Immature natural killer cell (primary cell): ENCODE measurements around the gene SVOPL. TPM values are rescaled to one million over a fixed set of nuclear protein-coding genes. Genes with fewer than 3 reads are reported as not detected.
"Not testable (repeated sequence)": the region's sequence is repeated elsewhere in the genome, so short reads cannot be mapped to it uniquely, and the experiment has no call there.

ENCODE experiments used
- DNase-seq, 3 donors: peaks; one replicate each; pipeline ENCODE4 v3.0.0; 2022; ENCODE audit warnings: mixed read lengths in 1 of 3
- H3K27ac Mint-ChIP-seq, 6 donors: one replicate each; pipeline ENCODE4 v1.8.0; 2020; ENCODE audit warnings: mixed read lengths in 6 of 6, mild to moderate bottlenecking in 5 of 6, inconsistent platforms in 4 of 6, moderate library complexity in 3 of 6
- H3K27me3 Mint-ChIP-seq, 3 donors: one replicate each; pipeline ENCODE4 v1.8.0; 2020 to 2021; ENCODE audit warnings: low read depth in 3 of 3, mild to moderate bottlenecking in 3 of 3, mixed read lengths in 3 of 3, moderate library complexity in 3 of 3, inconsistent platforms in 1 of 3
- H3K36me3 Mint-ChIP-seq, 3 donors: one replicate each; pipeline ENCODE4 v1.8.0; 2020; ENCODE audit warnings: mixed read lengths in 3 of 3, inconsistent platforms in 2 of 3, mild to moderate bottlenecking in 2 of 3
- H3K4me1 Mint-ChIP-seq, 2 donors: one replicate each; pipeline ENCODE4 v1.8.0; 2020; ENCODE audit warnings: inconsistent platforms in 2 of 2, mild to moderate bottlenecking in 2 of 2, mixed read lengths in 2 of 2, moderate library complexity in 1 of 2
- H3K4me3 Mint-ChIP-seq, 5 donors: one replicate each; pipeline ENCODE4 v1.8.0; 2020; ENCODE audit warnings: mild to moderate bottlenecking in 5 of 5, mixed read lengths in 5 of 5, inconsistent platforms in 3 of 5, moderate library complexity in 3 of 5
- H3K9me3 Mint-ChIP-seq, 6 donors: one replicate each; pipeline ENCODE4 v1.8.0; 2020; ENCODE audit warnings: mild to moderate bottlenecking in 6 of 6, mixed read lengths in 6 of 6, inconsistent platforms in 4 of 6, moderate library complexity in 3 of 6
- polyA plus RNA-seq, 3 donors: library from polyadenylated mRNA; unstranded; fragments of 300-500 nt; fragmentation: Illumina TruSeq; gene quantifications; one replicate each; pipeline ENCODE4 v1.2.3, GENCODE V29; 2021

The SVOPL gene
- polyA plus RNA-seq, 3 donors from 2014 or later: 0.64 to 0.74 TPM; not detected in 1

DNA sequence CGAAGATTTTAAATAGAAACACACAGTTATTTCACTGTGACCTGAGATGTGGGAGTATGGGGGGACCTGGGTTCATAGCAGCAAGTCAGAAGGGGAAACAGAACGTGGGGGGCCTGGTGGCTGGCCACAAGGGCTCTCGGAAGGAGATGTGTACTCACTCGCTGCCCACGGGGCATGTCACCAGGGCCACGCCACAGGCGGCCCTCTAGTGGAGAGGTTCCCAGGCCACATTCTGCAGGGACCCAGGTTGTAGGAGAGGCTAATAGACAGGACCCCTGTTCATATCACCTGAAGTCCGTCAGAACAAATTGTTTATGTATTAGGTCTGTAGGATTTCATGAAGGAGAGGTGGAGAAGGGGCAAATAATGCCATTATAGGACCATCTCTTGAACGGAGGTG, 25.1 kb upstream of the SVOPL start:
- DNase-seq: no peak
- Mint-ChIP-seq H3K4me3 (no peak overlapping the region), H3K36me3 (no peaks in the 10 kb centered on the region), H3K27ac (no peak overlapping the region), H3K9me3 (no peaks in the 10 kb centered on the region), H3K27me3 (peaks cover 0 to 2% (median 0%) of the 10 kb centered on the region in 3 donors), H3K4me1 (no peaks in the 10 kb centered on the region)

DNA sequence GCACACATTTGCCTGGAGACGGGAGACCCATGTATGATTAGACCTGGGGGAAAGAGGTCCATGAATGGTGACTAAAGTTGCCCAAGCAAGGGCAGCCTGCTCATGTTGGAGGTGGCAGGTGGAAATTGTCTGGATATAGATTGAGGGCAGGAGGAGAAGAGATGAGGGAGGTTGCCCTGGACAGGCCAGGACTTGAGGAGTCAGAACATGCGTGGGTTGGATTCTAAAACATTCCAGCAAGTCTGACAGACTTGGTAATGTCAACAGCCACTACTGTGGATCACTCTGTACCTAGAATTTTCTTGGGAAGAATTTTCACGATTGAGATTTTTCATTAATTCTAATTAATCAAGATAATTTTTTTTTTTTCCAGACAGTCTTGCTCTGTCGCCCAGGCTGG, 19.1 kb upstream of the SVOPL start:
- H3K4me3 Mint-ChIP-seq: no peak overlapping the region
- H3K27ac Mint-ChIP-seq: peak overlapping the region in 1 of 6 donors; percentile 73
- peaks cover 5 to 10% (median 9%) of the 10 kb centered on the region in 3 donors for H3K27me3 Mint-ChIP-seq
- H3K36me3 Mint-ChIP-seq: no peaks in the 10 kb centered on the region
- peaks cover 12 to 15% of the 10 kb centered on the region in 2 donors for H3K4me1 Mint-ChIP-seq
- peaks cover 0 to 1% (median 0%) of the 10 kb centered on the region in 6 donors for H3K9me3 Mint-ChIP-seq
- no peak for DNase-seq

DNA sequence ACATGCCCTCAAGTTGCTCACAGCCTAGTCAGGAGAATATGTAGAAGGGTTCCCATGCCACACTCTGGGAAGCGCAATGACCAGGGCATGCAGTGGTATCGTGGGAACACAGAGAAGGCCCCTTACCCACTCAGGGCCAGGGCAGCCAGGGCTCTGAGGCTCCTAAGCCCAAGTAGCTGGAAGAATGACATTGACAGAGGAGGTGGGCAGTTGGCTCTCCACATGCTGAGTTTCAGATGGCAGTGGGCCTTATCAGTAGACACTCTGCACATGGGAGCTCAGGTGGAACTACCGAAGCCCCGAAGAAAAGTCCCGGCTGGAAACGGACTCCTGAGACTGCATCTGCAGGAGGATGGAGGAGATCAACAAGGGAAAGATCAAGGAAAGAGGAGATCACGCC, 15.7 kb upstream of the SVOPL start:
- no peaks in the 10 kb centered on the region for H3K36me3 Mint-ChIP-seq
- H3K9me3 Mint-ChIP-seq: peaks cover 0 to 3% (median 0%) of the 10 kb centered on the region in 6 donors
- peak overlapping the region in 1 of 6 donors; percentile 1 for H3K27ac Mint-ChIP-seq
- H3K4me1 Mint-ChIP-seq: peaks cover 12 to 15% of the 10 kb centered on the region in 2 donors
- peak overlapping the region in 2 of 5 donors; percentile 53 to 62 for H3K4me3 Mint-ChIP-seq
- peaks cover 5 to 10% (median 7%) of the 10 kb centered on the region in 3 donors for H3K27me3 Mint-ChIP-seq
- DNase-seq: no peak

DNA sequence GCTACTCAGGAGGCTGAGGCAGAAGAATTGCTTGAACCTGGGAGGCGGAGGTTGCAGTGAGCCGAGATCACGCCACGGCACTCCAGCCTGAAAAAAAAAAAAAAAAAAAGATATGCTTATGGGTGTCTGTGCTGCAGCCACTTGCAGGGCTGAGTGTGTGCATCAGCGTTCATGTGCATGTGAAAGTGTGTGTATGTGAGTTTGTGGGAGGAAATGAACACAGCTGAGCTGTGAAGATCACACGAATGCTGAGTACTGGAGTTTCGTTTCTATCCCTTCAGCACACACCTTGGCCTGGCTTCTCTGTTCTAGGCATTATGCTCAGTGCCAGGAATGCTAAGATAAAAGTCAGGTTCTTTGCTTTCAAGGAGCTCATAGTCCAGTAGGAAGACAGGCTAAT, 12.0 kb upstream of the SVOPL start:
- Mint-ChIP-seq H3K27ac (no peak overlapping the region), H3K27me3 (peaks cover 2 to 6% (median 5%) of the 10 kb centered on the region in 3 donors)

DNA sequence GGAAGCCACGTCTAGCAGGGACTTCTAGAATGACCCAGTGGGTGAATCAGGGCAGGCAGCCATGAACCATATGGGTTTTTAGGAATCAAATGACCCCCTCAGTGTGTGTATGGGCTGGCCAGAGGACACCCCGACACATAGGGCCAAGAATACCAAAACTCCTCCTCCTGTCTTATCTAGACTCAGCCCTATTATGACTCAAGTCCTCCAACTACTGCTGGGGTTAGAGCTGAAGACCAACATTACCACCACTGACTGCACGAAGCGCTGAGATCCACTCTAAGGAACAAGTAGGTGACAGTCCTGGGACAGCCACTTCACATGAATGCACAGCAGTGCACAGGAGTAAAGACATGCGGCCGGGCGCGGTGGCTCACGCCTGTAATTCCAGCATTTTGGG, 11.5 kb upstream of the SVOPL start:
- no peaks in the 10 kb centered on the region for H3K36me3 Mint-ChIP-seq
- DNase-seq: no peak
- peaks cover 5 to 7% of the 10 kb centered on the region in 2 donors for H3K4me1 Mint-ChIP-seq
- H3K27ac Mint-ChIP-seq: no peak overlapping the region
- peaks cover 0 to 5% (median 1%) of the 10 kb centered on the region in 3 donors for H3K27me3 Mint-ChIP-seq
- no peak overlapping the region for H3K4me3 Mint-ChIP-seq
- peaks cover 0 to 3% (median 0%) of the 10 kb centered on the region in 6 donors for H3K9me3 Mint-ChIP-seq

More for the DNA sequence above, 12.0 kb upstream of the SVOPL start:
- H3K36me3 Mint-ChIP-seq: no peaks in the 10 kb centered on the region
- H3K4me3 Mint-ChIP-seq: no peak overlapping the region
- H3K9me3 Mint-ChIP-seq: peaks cover 0 to 3% (median 0%) of the 10 kb centered on the region in 6 donors
- DNase-seq: no peak
- peaks cover 11 to 12% of the 10 kb centered on the region in 2 donors for H3K4me1 Mint-ChIP-seq

DNA sequence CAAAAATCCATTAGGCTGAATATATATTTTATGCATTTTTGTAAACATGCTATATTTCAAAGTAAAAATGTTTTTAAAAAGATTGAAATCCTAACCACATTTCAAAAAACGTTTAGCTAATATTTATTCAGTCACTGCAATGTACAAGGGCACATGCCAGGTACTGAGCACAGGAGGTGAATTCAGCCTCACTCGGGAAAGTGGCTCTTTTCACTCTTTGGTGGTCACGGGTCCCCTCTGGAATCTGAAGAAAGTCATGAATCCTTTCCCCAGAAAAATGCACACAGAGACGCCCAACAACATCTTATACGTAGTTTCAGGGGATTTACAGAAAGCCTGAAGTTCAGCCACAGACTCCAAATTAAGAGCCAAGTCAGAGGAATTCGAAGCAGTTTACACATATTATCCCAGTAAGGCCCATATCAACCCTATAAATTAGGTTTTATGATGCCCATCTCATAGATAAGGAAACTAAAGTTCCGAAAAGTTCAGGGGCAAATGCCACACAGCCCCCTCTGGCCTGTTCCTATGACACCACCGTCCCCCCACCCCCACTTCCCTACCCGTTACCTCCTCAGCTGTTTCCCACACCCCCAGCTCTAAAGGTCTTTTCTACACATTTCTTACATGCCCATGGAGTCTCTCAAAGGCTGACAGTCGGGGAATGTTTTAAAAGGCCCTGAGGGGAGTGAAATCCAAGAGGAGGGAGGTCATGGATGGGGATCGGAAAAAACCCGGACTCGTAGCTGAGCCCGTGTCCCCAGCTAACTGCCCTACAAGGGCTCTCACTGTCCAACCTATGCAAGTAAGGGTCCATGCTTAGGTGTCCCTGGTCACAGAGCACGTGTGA, 9.6 kb upstream of the SVOPL start:
- Mint-ChIP-seq H3K4me1 (no peaks in the 10 kb centered on the region), H3K4me3 (no peak overlapping the region), H3K27me3 (peaks cover 0 to 5% (median 0%) of the 10 kb centered on the region in 3 donors), H3K36me3 (no peaks in the 10 kb centered on the region), H3K9me3 (peaks cover 0 to 1% (median 0%) of the 10 kb centered on the region in 6 donors), H3K27ac (no peak overlapping the region)
- no peak for DNase-seq

DNA sequence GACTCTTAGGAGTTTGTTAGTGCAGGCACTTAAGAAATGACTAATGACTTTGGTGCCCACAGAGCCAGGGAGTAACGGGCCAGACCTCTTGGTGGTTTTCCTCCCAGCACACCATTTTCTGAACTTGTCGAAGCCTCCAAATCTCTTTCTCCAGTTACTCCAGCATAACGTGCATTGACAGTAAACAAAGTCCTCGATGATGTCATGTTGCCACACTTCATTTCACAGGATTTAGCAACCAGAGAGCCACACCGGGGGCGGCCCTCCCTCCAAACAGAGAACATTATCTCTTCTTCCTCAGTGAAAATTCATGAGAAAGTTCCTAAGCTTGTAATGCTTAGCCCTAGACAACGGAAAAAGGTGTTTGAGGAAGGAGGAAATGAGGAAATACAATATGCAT, 4.0 kb upstream of the SVOPL start:
- H3K4me1 Mint-ChIP-seq: no peaks in the 10 kb centered on the region
- H3K9me3 Mint-ChIP-seq: no peaks in the 10 kb centered on the region
- peaks cover 0 to 5% (median 0%) of the 10 kb centered on the region in 3 donors for H3K27me3 Mint-ChIP-seq
- H3K36me3 Mint-ChIP-seq: no peaks in the 10 kb centered on the region
- H3K27ac Mint-ChIP-seq: no peak overlapping the region
- H3K4me3 Mint-ChIP-seq: no peak overlapping the region
- DNase-seq: no peak

DNA sequence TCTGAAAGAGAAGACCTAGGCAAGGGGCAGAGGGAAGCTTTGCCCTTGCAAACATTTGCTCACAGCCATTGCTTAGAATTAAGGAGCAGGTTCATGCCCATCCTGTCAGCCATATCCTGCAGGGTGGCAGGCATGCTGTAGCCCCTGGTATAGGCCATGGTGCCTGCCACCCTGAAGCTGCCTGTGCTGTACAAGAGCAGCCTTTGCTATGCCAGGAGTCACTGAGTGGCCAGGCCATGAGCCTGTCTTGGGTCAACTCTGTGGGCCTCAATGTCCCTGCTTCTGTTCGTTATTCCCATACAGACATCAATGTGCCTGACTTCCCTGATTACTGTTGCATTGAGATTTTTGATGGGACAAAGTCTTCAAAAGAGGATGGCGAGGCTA, 368 bp upstream of the SVOPL start:
- Mint-ChIP-seq H3K27ac (no peak overlapping the region), H3K9me3 (no peaks in the 10 kb centered on the region), H3K36me3 (no peaks in the 10 kb centered on the region), H3K27me3 (peaks cover 2 to 3% (median 2%) of the 10 kb centered on the region in 3 donors), H3K4me3 (no peak overlapping the region), H3K4me1 (no peaks in the 10 kb centered on the region)
- no peak for DNase-seq

DNA sequence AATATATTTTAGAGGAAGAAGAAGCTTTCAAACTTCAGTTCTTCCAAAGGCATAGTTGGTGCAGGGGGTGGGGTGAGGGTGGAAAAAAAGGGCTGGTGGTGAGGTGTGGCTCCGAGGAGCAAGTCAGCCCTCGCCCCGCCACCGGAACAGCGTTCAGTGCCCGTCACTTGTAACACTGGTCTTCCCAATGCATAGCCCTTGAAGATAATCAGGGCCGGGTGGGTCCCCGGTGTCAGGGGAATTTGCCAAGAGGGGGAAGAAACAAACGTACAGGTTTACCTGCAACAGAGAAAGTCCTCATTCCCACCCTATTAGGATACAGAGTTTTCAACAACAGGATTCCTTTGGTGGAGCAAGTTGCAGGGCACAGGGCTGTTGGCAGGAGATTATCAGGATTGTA, 1.5 kb downstream of the SVOPL start:
- Mint-ChIP-seq H3K4me1 (no peaks in the 10 kb centered on the region), H3K4me3 (no peak overlapping the region), H3K36me3 (no peaks in the 10 kb centered on the region), H3K27me3 (peaks cover 2 to 6% (median 3%) of the 10 kb centered on the region in 3 donors), H3K27ac (no peak overlapping the region), H3K9me3 (no peaks in the 10 kb centered on the region)
- no peak for DNase-seq

DNA sequence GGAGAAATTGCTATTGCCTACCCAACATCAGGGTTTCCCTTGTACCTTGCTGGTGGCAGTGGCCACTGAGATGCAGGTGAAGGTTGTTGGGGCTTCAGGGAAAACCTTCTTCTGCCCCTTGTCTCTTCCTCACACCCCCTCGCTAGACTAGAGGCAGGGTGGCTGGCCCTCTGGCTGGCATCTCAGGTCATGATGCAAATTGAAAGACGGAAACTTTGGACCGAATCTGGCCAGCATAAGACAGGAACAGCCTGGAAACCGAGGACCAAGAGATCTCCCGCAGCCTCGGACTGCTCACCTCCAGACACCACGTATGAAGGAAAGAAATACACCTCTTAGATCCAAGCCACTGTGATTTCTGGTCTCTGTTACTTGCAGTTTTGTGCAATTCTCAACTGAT, 2.9 kb downstream of the SVOPL start:
- H3K4me3 Mint-ChIP-seq: no peak overlapping the region
- H3K27me3 Mint-ChIP-seq: peaks cover 2 to 6% (median 3%) of the 10 kb centered on the region in 3 donors
- H3K27ac Mint-ChIP-seq: no peak overlapping the region
- no peak for DNase-seq
- no peaks in the 10 kb centered on the region for H3K4me1 Mint-ChIP-seq
- no peaks in the 10 kb centered on the region for H3K36me3 Mint-ChIP-seq
- no peaks in the 10 kb centered on the region for H3K9me3 Mint-ChIP-seq

DNA sequence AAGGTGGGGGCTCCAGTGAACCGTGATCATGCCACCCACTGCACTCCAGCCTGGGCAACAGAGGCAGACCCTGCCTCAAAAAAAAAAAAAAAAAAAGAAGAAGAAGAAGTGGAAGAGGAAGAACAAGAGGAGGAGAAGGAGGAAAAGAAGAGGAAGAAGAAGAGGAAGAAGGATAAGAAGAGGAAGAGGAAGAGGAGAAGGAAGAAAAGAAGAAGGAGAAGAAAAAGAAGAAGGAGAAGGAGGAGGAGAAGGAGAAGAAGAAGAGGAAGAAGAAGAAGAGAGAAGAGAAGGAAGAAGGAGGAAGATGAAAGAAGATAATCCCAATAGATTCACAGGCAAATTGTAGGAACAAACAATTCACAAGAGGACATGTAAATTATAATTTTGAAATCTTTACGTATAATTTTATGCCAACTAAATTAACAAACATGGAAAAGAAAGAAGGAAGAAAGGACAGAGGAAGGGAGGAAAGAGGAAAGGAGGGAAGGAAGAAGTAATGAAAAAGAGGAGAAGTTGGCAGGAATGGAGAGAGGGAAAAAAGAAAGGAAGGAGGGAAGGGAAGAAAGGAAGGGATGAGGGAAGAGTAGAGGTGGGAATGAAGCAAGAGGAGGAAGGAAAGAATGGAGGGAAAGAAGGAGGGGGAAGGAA, 3.5 kb downstream of the SVOPL start:
- H3K27me3 Mint-ChIP-seq: peaks cover 2 to 6% (median 3%) of the 10 kb centered on the region in 3 donors
- no peak for DNase-seq
- H3K9me3 Mint-ChIP-seq: no peaks in the 10 kb centered on the region
- no peaks in the 10 kb centered on the region for H3K4me1 Mint-ChIP-seq
- H3K27ac Mint-ChIP-seq: no peak overlapping the region
- H3K36me3 Mint-ChIP-seq: no peaks in the 10 kb centered on the region
- no peak overlapping the region for H3K4me3 Mint-ChIP-seq

DNA sequence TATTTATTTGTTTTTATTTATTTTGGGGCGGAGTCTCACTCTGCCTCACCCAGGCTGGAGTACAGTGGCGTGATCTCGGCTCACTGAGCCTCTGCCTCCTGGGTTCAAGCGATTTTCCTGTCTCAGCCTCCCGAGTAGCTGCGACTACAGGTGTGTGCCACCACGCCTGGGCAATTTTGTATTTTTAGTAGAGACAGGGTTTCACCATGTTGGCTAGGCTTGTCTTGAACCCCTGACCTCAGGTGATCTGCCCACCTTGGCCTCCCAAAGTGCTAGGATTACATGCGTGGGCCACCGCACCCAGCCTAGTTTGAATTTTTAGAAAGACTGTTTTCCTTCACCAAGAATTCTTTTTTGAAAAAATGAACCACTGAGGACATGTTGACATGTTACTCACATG, 5.4 kb downstream of the SVOPL start:
- not testable (repeated sequence) for H3K27ac Mint-ChIP-seq, H3K9me3 Mint-ChIP-seq, H3K27me3 Mint-ChIP-seq, H3K4me1 Mint-ChIP-seq, DNase-seq, H3K36me3 Mint-ChIP-seq, H3K4me3 Mint-ChIP-seq

DNA sequence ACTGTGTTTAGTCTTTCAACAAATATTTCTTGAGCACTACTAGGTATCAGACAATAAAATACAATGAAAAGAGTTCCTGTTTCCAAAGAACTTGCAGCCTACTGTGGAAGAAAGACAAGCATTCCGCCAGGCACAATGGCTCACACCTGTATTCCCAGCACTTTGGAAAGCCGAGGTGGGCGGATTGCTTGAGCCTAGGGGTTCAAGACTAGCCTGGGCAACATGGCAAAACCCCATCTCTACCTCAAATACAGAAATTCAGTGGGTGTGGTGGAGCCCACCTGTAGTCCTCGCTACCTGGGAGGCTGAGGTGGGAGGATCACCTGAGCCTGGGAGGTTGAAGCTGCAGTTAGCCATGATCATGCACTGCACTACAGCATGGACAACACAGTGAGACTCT, 6.1 kb downstream of the SVOPL start:
- no peaks in the 10 kb centered on the region for H3K9me3 Mint-ChIP-seq
- H3K27ac Mint-ChIP-seq: no peak overlapping the region
- peaks cover 2 to 8% (median 6%) of the 10 kb centered on the region in 3 donors for H3K27me3 Mint-ChIP-seq
- H3K36me3 Mint-ChIP-seq: no peaks in the 10 kb centered on the region
- H3K4me3 Mint-ChIP-seq: no peak overlapping the region
- H3K4me1 Mint-ChIP-seq: no peaks in the 10 kb centered on the region
- no peak for DNase-seq

DNA sequence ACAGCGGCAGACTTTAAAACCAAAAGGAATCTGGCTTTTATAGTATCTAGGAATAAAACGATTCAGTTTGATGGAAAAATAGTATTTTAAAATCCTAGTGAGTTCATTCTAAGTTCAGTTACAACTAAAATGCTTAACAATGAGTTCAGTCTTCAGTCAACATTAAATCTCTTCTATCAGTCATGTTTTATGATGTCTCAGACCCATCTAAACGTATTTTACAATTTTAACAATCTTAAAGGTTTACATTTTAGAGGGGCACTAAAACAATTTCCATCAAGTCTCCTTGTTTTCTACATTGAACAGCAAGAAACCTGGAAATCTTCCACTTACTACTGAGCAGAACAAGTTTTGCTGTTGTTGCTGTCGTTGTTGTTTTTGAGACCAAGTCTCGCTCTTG, 10.0 kb downstream of the SVOPL start:
- H3K27me3 Mint-ChIP-seq: peaks cover 0 to 5% (median 1%) of the 10 kb centered on the region in 3 donors
- H3K36me3 Mint-ChIP-seq: no peaks in the 10 kb centered on the region
- no peak overlapping the region for H3K27ac Mint-ChIP-seq
- DNase-seq: no peak
- no peak overlapping the region for H3K4me3 Mint-ChIP-seq
- H3K4me1 Mint-ChIP-seq: no peaks in the 10 kb centered on the region
- no peaks in the 10 kb centered on the region for H3K9me3 Mint-ChIP-seq
